HG03342 (cell line): ENCODE results near the gene RBMS1.

Experiments
- ATAC-seq: cut with Tn5 transposase; IDR thresholded peaks from one replicate; pipeline ENCODE4 v1.9.1; 2021; ENCODE audit warnings: mild to moderate bottlenecking, moderate library complexity; ENCODE audit not compliant: unreplicated experiment

RBMS1 gene

GRCh38 chr2:160288324-160288723, 205.3 kb downstream of the RBMS1 start:
- ATAC-seq: no peak

- ATAC-seq: no peak
Measured at GRCh38 chr2:160287476-160287875, 206.1 kb downstream of the RBMS1 start.

GRCh38 chr2:160286551-160286950, 207.1 kb downstream of the RBMS1 start:
- no peak for ATAC-seq

GRCh38 chr2:160283675-160284074, 209.9 kb downstream of the RBMS1 start:
- ATAC-seq: no peak

GRCh38 chr2:160282063-160282580, 211.5 kb downstream of the RBMS1 start:
- ATAC-seq: no peak

GRCh38 chr2:160281213-160281612, 212.4 kb downstream of the RBMS1 start:
- ATAC-seq: no peak

GRCh38 chr2:160279813-160280465, 213.7 kb downstream of the RBMS1 start:
- ATAC-seq: no peak

GRCh38 chr2:160278879-160279177, 214.8 kb downstream of the RBMS1 start:
- ATAC-seq: no peak

GRCh38 chr2:160278101-160278878, 215.3 kb downstream of the RBMS1 start:
- peak; percentile 77 for ATAC-seq

GRCh38 chr2:160277151-160277550, 216.5 kb downstream of the RBMS1 start:
- ATAC-seq: no peak

- ATAC-seq: no peak
Measured at GRCh38 chr2:160275656-160276055, 218.0 kb downstream of the RBMS1 start.

- no peak for ATAC-seq
Measured at GRCh38 chr2:160271171-160272086, 222.2 kb downstream of the RBMS1 start.

GRCh38 chr2:160270571-160271113, 223.0 kb downstream of the RBMS1 start:
- ATAC-seq: no peak

- peak; percentile 92 for ATAC-seq
Measured at GRCh38 chr2:160269803-160270570, 223.6 kb downstream of the RBMS1 start.

- ATAC-seq: peak; percentile 14
Measured at GRCh38 chr2:160269365-160269764, 224.2 kb downstream of the RBMS1 start.

- ATAC-seq: no peak
Measured at GRCh38 chr2:160268151-160268781, 225.3 kb downstream of the RBMS1 start.

- no peak for ATAC-seq
Measured at GRCh38 chr2:160267692-160268091, 225.9 kb downstream of the RBMS1 start.

GRCh38 chr2:160267022-160267421, 226.6 kb downstream of the RBMS1 start:
- no peak for ATAC-seq

GRCh38 chr2:160266037-160266551, 227.5 kb downstream of the RBMS1 start:
- ATAC-seq: no peak

- ATAC-seq: no peak
Measured at GRCh38 chr2:160264308-160264707, 229.3 kb downstream of the RBMS1 start.
